C4-2B (cell line): Measurements from ENCODE around the gene ACSF3.

Source experiments
- ZFX ChIP-seq: fragments of 450-650 bp; IDR thresholded peaks from 2 replicates; pipeline ENCODE4 v1.6.1; 2017
- TF ChIP-seq, protein P1 (sequence below): fragments of 450-650 bp; conservative IDR thresholded peaks from 2 replicates; pipeline ENCODE4 v1.5.1; 2017; ENCODE audit warnings: mild to moderate bottlenecking

DNA sequence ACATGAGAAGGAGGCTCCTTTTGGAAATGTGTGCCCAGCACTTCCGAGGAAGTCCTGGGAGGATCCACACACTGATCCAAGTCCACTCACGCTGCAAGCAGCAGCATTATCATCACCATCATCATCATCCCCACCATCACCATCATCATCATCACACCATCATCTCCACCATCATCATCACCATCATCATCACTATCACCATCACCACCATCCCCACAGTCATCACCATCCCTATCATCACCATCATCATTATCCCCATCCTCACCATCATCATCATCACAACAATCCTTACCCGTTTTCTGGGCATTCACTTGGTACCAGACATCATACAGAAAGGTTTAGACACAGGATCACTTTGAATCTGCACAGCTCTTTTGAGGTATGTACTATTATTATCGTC is 47.8 kb upstream of the ACSF3 start:
- TF ChIP-seq, protein P1, sequence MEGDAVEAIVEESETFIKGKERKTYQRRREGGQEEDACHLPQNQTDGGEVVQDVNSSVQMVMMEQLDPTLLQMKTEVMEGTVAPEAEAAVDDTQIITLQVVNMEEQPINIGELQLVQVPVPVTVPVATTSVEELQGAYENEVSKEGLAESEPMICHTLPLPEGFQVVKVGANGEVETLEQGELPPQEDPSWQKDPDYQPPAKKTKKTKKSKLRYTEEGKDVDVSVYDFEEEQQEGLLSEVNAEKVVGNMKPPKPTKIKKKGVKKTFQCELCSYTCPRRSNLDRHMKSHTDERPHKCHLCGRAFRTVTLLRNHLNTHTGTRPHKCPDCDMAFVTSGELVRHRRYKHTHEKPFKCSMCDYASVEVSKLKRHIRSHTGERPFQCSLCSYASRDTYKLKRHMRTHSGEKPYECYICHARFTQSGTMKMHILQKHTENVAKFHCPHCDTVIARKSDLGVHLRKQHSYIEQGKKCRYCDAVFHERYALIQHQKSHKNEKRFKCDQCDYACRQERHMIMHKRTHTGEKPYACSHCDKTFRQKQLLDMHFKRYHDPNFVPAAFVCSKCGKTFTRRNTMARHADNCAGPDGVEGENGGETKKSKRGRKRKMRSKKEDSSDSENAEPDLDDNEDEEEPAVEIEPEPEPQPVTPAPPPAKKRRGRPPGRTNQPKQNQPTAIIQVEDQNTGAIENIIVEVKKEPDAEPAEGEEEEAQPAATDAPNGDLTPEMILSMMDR, result no peak
- no peak for TF ChIP-seq ZFX
